Measurements from ENCODE around the gene PDE10A. TPM values are rescaled to one million over a fixed set of nuclear protein-coding genes. Genes with fewer than 3 reads are reported as not detected.

The PDE10A gene
- total and polyA plus RNA-seq, 2 of the 4 experiments (the other 2 are of a cell fraction) = 3.4 to 12.4 TPM

DNA sequence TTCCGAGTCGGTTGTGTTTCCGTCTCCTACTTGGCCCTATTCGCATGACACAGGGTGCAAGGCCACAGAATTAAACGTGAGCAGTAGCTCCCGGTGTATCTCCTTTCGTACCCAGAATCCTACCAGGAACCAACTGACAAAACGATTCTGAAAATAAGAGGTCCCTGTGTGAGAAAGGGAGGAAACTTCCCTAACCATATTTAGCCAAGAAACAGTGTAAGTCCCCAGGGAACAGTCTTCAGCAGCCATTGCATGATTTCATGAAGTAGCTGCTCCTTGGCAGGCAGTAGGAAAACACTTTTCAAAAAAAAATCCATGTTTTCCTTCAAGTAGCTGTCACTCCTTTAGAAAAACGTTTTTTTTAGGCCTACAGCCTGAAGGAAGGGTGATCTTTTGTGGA lies 46.9 kb downstream of the PDE10A start:
- in situ Hi-C loops (cut with MboI; ENCODE audit: low sequenced_read_pairs) (no loop called here), intact Hi-C loops (cut with micrococcal nuclease) (no loop called here), dilution Hi-C loops (cut with HindIII; ENCODE audit: low sequenced_read_pairs, unreplicated experiment) (no loop called here)
- Histone ChIP-seq H3K79me1 (ENCODE audit: low read depth in 1 of 2, low read length in 2 of 2) (peaks cover 16 to 33% of the 10 kb centered on the region in 2 experiments), H2AK5ac (ENCODE audit: low read depth, low read length) (no peak overlapping the region), H3K9me1 (ENCODE audit: insufficient read depth, low read length) (peaks cover 3% of the 10 kb centered on the region; the same call in 1 of the 2 replicates), H2BK20ac (ENCODE audit: low read depth, low read length) (no peak overlapping the region), H3K23ac (ENCODE audit: low read depth, low read length) (no peak overlapping the region), H3K56ac (ENCODE audit: extremely low read depth, insufficient read depth, low read length) (no peak overlapping the region), H4K5ac (ENCODE audit: low read depth, low read length) (peak overlapping the region; percentile 75; the same call in 1 of the 2 replicates), H2BK15ac (ENCODE audit: low read depth, low read length) (0 out of 3 replicates have a peak overlapping the region, but pooled peaks have one; percentile 19), H3K9me3 (ENCODE audit: control insufficient read depth, insufficient read depth, low read length) (no peaks in the 10 kb centered on the region), H3K18ac (ENCODE audit: low read depth, low read length) (peak overlapping the region; percentile 87), H2AFZ (replicated peaks; ENCODE audit: low read length, poor library complexity) (no peak overlapping the region), H4K91ac (ENCODE audit: insufficient read depth, low read depth, low read length) (no peak overlapping the region), H3K36me3 (ENCODE audit: control insufficient read depth, insufficient read depth, low read length) (no peaks in the 10 kb centered on the region), H3K4ac (ENCODE audit: low read depth, low read length) (no peak overlapping the region), H2BK5ac (ENCODE audit: low read depth, low read length, poor library complexity, severe bottlenecking) (no peak overlapping the region), H3K4me2 (ENCODE audit: low read depth, low read length) (peak overlapping the region; percentile 86), H3K9ac (ENCODE audit: low read depth, low read length) (peak overlapping the region; percentile 39), H2BK120ac (ENCODE audit: low read depth, low read length) (no peak overlapping the region), H3K4me1 (ENCODE audit: control insufficient read depth, insufficient read depth, low read length) (peaks cover 8% of the 10 kb centered on the region), H3K27ac (ENCODE audit: insufficient read depth, low read length) (no peak overlapping the region; the same call in 1 of the 2 replicates), H3K27me3 (ENCODE audit: control insufficient read depth, insufficient read depth, low read length) (no peaks in the 10 kb centered on the region), H4K8ac (ENCODE audit: low read depth in 2 of 2, low read length in 2 of 2) (peak overlapping the region in 1 of 2 experiments; percentile 4; a peak in 3 of 4 replicates), H4K20me1 (ENCODE audit: insufficient read depth, low read length) (no peaks in the 10 kb centered on the region; the same call in 1 of the 2 replicates), H2AK9ac (replicated peaks; ENCODE audit: low read depth, low read length, poor library complexity) (no peak overlapping the region), H3K14ac (replicated peaks; ENCODE audit: low read depth, low read length) (peak overlapping the region; percentile 60), H3K4me3 (ENCODE audit: insufficient read depth, low read depth, low read length) (no peak overlapping the region)
- ChIA-PET POLR2A (ENCODE audit: unreplicated experiment) (no interaction called here), CTCF (interaction anchor here (1.4 kb wide), 1 partner anchor 13 kb away, joined by 3 read pairs; no protein-coding TSS in a partner anchor)
- ATAC-seq (ENCODE audit: low read depth) (peak; percentile 60), DNase-seq (peak; percentile 18)
- BruUV-seq (replicated peaks) = no TSS peak
- TF ChIP-seq POLR2A (IDR thresholded peaks at IDR 0.05; ENCODE audit: low read depth, low read length) = no peak
- TF ChIP-seq RCOR1 (IDR thresholded peaks at IDR 0.05; ENCODE audit: insufficient replicate concordance, low read length) = no peak
- TF ChIP-seq, protein P1, sequence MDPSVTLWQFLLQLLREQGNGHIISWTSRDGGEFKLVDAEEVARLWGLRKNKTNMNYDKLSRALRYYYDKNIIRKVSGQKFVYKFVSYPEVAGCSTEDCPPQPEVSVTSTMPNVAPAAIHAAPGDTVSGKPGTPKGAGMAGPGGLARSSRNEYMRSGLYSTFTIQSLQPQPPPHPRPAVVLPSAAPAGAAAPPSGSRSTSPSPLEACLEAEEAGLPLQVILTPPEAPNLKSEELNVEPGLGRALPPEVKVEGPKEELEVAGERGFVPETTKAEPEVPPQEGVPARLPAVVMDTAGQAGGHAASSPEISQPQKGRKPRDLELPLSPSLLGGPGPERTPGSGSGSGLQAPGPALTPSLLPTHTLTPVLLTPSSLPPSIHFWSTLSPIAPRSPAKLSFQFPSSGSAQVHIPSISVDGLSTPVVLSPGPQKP (IDR thresholded peaks at IDR 0.05; ENCODE audit: borderline replicate concordance, low read depth, low read length) = no peak
- no peak for TF ChIP-seq CHD1 (IDR thresholded peaks at IDR 0.05; ENCODE audit: low read depth, low read length)
- no peak for TF ChIP-seq RFX5 (IDR thresholded peaks at IDR 0.05; ENCODE audit: low read depth, low read length)
- TF ChIP-seq RAD21 (IDR thresholded peaks at IDR 0.05; ENCODE audit: low read length) = no peak
- TF ChIP-seq MAZ (IDR thresholded peaks at IDR 0.05; ENCODE audit: borderline replicate concordance, low read depth, low read length) = no peak
- TF ChIP-seq SMC3 (IDR thresholded peaks at IDR 0.05; ENCODE audit: low read depth, low read length) = no peak
- TF ChIP-seq, protein P2, sequence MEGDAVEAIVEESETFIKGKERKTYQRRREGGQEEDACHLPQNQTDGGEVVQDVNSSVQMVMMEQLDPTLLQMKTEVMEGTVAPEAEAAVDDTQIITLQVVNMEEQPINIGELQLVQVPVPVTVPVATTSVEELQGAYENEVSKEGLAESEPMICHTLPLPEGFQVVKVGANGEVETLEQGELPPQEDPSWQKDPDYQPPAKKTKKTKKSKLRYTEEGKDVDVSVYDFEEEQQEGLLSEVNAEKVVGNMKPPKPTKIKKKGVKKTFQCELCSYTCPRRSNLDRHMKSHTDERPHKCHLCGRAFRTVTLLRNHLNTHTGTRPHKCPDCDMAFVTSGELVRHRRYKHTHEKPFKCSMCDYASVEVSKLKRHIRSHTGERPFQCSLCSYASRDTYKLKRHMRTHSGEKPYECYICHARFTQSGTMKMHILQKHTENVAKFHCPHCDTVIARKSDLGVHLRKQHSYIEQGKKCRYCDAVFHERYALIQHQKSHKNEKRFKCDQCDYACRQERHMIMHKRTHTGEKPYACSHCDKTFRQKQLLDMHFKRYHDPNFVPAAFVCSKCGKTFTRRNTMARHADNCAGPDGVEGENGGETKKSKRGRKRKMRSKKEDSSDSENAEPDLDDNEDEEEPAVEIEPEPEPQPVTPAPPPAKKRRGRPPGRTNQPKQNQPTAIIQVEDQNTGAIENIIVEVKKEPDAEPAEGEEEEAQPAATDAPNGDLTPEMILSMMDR (conservative IDR thresholded peaks at IDR 0.05; ENCODE audit: low read depth, low read length) = no peak
- no peak for TF ChIP-seq BHLHE40 (IDR thresholded peaks at IDR 0.05; ENCODE audit: low read depth, low read length)
- TF ChIP-seq NFE2L2 (IDR thresholded peaks at IDR 0.05; ENCODE audit: low read depth, low read length) = no peak
- WGBS, 2 experiments (ENCODE audit: extremely low coverage in 2 of 2, insufficient read length in 1 of 2) = no CpG with 5 or more reads among the region's 9 CpGs
